Measurements from ENCODE around the gene PTER. TPM values are rescaled to one million over a fixed set of nuclear protein-coding genes. Genes with fewer than 3 reads are reported as not detected.
A peak's percentile ranks its signal among the peaks of the same experiment; 100 is the strongest.

PTER gene
- total and polyA plus RNA-seq, 7 donors: 5.4 to 10.6 (median 6.8) TPM

DNA sequence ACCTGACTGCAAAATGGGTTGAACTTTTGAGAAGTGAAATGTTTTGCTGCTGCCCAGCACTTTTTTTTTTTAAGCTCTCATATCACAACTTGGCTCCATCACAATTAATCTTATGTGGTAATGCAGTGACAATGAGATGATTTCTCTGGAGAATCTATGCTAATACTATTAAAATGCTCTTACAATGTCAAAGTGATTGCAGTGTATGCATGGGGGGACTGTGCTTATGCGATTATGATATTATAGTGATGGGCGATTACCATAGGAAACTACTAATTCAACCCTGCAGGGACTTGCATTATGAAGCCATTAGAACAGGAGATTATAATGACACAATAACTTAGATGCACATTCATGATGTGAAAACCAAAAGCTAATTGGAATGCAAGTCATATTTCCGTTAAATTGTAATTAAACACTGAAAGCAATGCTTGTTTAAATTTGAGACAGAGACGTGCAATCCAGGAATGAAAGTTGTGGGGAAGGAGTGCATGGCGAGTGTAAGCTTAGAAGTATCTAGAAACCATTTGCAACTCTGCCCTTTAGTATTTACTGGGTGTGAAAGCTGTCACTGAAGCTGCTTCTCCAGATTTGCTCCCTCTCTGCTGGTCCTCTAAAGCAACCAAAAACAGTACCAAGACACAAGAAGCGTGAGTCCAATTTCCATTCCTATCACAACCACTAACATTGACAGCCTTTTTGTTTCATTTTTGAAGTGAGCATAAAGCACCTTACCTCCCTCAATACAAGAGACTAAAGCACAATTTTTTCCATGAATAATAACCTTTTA, 21.6 kb downstream of the PTER start:
- intact Hi-C loops (cut with DNase I): no loop called here
- Histone ChIP-seq H3K4me3 (no peak overlapping the region), H3K4me1 (no peaks in the 10 kb centered on the region), H3K36me3 (ENCODE audit: insufficient read depth in 1 of 2, low read depth in 1 of 2) (no peaks in the 10 kb centered on the region), H3K27ac (no peak overlapping the region), H3K27me3 (ENCODE audit: insufficient read depth in 3 of 3, low read length in 2 of 3) (no peaks in the 10 kb centered on the region), H3K9me3 (no peaks in the 10 kb centered on the region)
- TF ChIP-seq, protein P1, sequence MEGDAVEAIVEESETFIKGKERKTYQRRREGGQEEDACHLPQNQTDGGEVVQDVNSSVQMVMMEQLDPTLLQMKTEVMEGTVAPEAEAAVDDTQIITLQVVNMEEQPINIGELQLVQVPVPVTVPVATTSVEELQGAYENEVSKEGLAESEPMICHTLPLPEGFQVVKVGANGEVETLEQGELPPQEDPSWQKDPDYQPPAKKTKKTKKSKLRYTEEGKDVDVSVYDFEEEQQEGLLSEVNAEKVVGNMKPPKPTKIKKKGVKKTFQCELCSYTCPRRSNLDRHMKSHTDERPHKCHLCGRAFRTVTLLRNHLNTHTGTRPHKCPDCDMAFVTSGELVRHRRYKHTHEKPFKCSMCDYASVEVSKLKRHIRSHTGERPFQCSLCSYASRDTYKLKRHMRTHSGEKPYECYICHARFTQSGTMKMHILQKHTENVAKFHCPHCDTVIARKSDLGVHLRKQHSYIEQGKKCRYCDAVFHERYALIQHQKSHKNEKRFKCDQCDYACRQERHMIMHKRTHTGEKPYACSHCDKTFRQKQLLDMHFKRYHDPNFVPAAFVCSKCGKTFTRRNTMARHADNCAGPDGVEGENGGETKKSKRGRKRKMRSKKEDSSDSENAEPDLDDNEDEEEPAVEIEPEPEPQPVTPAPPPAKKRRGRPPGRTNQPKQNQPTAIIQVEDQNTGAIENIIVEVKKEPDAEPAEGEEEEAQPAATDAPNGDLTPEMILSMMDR (IDR thresholded peaks at IDR 0.05): no peak
- DNase-seq (no peak), ATAC-seq (no peak)
- 37 to 53% (median 38%) methylated on average over 6 of the region's 6 CpGs for WGBS, 3 donors

DNA sequence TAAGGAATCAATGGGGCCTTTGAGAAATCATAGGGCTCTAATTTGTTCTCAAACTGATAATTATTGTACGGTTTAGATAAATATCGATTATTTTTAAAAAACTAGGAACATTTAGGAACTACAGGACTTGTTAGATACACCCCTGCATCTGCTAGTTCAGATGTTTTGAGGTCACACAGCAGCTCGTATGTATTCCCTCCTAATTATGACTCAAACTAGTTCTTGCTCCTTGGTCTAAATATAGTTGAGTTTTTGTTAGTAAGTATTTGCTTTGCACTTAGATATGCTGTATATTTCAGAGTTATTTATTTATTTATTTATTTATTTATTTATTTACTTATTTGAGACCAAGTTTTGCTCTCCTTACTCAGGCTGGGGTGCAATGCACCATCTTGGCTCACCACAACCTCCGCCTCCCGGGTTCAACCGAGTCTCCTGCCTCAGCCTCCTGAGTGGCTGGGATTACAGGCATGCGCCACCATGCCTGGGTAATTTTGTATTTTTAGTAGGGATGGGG, 22.7 kb downstream of the PTER start:
- intact Hi-C loops (cut with DNase I): no loop called here
- Histone ChIP-seq H3K4me1 (no peaks in the 10 kb centered on the region), H3K27ac (no peak overlapping the region), H3K27me3 (ENCODE audit: insufficient read depth in 3 of 3, low read length in 2 of 3) (no peaks in the 10 kb centered on the region), H3K36me3 (ENCODE audit: insufficient read depth in 1 of 2, low read depth in 1 of 2) (no peaks in the 10 kb centered on the region), H3K4me3 (no peak overlapping the region), H3K9me3 (no peaks in the 10 kb centered on the region)
- ATAC-seq (peak in 1 of 4 donors; percentile 56), DNase-seq (no peak)
- WGBS, 3 donors: 91 to 92% (median 92%) methylated on average over 7 of the region's 7 CpGs
- TF ChIP-seq, protein P1 (IDR thresholded peaks at IDR 0.05): no peak

DNA sequence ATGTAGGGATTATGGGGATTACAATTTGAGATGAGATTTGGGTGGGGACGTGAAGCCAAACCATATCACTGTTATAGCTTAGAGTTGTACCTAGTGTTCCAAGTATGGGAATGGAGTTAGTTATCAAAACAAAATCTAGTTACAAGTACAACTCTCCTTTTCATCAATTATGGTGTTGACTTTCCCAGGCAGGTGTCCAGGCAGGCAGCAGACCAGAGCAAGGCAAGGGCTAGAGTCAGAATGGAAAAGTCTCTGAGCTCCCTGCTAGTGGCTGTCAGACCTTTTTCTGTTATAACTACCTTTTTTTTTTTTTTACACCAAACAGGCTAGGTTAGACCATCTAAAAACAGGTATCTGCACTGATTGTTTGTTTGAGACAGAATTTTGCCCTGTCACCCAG, 29.2 kb downstream of the PTER start:
- Histone ChIP-seq H3K4me1 (no peaks in the 10 kb centered on the region), H3K27me3 (ENCODE audit: insufficient read depth in 3 of 3, low read length in 2 of 3) (no peaks in the 10 kb centered on the region), H3K4me3 (no peak overlapping the region), H3K36me3 (ENCODE audit: insufficient read depth in 1 of 2, low read depth in 1 of 2) (no peaks in the 10 kb centered on the region), H3K9me3 (no peaks in the 10 kb centered on the region), H3K27ac (no peak overlapping the region)
- DNase-seq (no peak), ATAC-seq (no peak)
- intact Hi-C loops (cut with DNase I): no loop called here
- WGBS, 3 donors: 80 to 95% (median 94%) methylated on average over 1 of the region's 1 CpG
- TF ChIP-seq, protein P1 (IDR thresholded peaks at IDR 0.05): no peak

DNA sequence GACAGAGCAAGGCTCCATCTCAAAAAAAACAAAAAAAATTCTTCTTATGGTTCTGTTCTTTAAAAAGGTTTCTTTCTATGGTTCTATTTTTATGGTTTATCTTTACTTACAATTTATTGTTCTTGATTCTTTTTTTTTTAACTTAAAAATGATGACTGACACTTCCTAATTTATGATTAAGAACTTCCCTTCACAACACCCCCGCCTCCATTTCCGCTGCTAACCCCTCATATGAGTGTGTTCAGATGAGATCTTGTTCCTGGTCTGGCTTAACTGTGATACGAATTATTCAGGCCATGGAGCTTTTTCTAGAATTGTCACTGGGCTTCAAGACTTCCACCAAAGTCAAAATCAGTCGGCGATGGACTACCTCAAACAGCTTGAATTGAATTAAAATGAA, 33.9 kb downstream of the PTER start:
- TF ChIP-seq, protein P1 (IDR thresholded peaks at IDR 0.05): no peak
- intact Hi-C loops (cut with DNase I): no loop called here
- Histone ChIP-seq H3K9me3 (no peaks in the 10 kb centered on the region), H3K36me3 (ENCODE audit: insufficient read depth in 1 of 2, low read depth in 1 of 2) (no peaks in the 10 kb centered on the region), H3K27me3 (ENCODE audit: insufficient read depth in 3 of 3, low read length in 2 of 3) (no peaks in the 10 kb centered on the region), H3K4me1 (no peaks in the 10 kb centered on the region), H3K27ac (no peak overlapping the region), H3K4me3 (no peak overlapping the region)
- WGBS, 3 donors: 74 to 78% (median 75%) methylated on average over 5 of the region's 5 CpGs
- DNase-seq (no peak), ATAC-seq (no peak)
